Caco-2 (cell line): ENCODE measurements around the gene SLCO4A1. TPM values are rescaled to one million over a fixed set of nuclear protein-coding genes. Genes with fewer than 3 reads are reported as not detected.

ENCODE experiments used
- BruUV-seq: library from RNA; stranded (reverse); fragments of 400-500 nt; replicated peaks from 2 replicates; lab custom pipeline; 2021; lab: Mats Ljungman, UMichigan
- CTCF ChIA-PET: fragments of 300-600 bp; sonication (Branson Sonifier 250); formaldehyde crosslinking; loops from one replicate; lab custom pipeline; 2022; ENCODE audit warnings: antibody characterized with exemption; lab: Charles Lee
- POLR2A ChIA-PET: fragments of 300-600 bp; sonication (Branson Sonifier 250); formaldehyde crosslinking; loops from one replicate; lab custom pipeline; 2022; ENCODE audit warnings: antibody characterized with exemption; lab: Charles Lee
- DNase-seq, 2 experiments: peaks; one replicate each; pipeline versions ENCODE4 v3.0.0 to v3.0.0-alpha.2; 2020 to 2022
- H3K27me3 ChIP-seq: replicated peaks from 2 replicates; pipeline ENCODE4 v1.6.0; 2011; ENCODE audit warnings: low read length; ENCODE audit not compliant: control insufficient read depth, insufficient read depth
- H3K36me3 ChIP-seq: 2 replicates; pipeline ENCODE4 v1.5.1; 2011; ENCODE audit warnings: low read length; ENCODE audit not compliant: control insufficient read depth, insufficient read depth
- H3K4me1 ChIP-seq: fragments of 250-450 bp; sonication (Bioruptor Pico); 2 replicates; pipeline ENCODE4 v1.5.1; 2020; ENCODE audit warnings: mild to moderate bottlenecking
- H3K4me3 ChIP-seq: 2 replicates; pipeline ENCODE4 v1.5.1; 2011; ENCODE audit warnings: low read depth, mild to moderate bottlenecking, control low read depth, low read length
- H3K9me3 ChIP-seq: fragments of 250-450 bp; sonication (Bioruptor Pico); 2 replicates; pipeline ENCODE4 v1.5.1; 2020; ENCODE audit warnings: mild to moderate bottlenecking, moderate library complexity
- H3K27ac Mint-ChIP-seq: one replicate; pipeline ENCODE4 v1.8.0; 2022; ENCODE audit warnings: mixed read lengths; ENCODE audit not compliant: unreplicated experiment
- H3K27me3 Mint-ChIP-seq: one replicate; pipeline ENCODE4 v1.8.0; 2022; ENCODE audit warnings: mixed read lengths; ENCODE audit not compliant: insufficient read depth, unreplicated experiment
- H3K36me3 Mint-ChIP-seq: one replicate; pipeline ENCODE4 v1.8.0; 2022; ENCODE audit warnings: mild to moderate bottlenecking, mixed read lengths; ENCODE audit not compliant: insufficient read depth, unreplicated experiment
- H3K4me1 Mint-ChIP-seq: one replicate; pipeline ENCODE4 v1.8.0; 2022; ENCODE audit warnings: low read depth, mixed read lengths; ENCODE audit not compliant: unreplicated experiment
- H3K4me3 Mint-ChIP-seq: one replicate; pipeline ENCODE4 v1.8.0; 2022; ENCODE audit warnings: mild to moderate bottlenecking, moderate library complexity, mixed read lengths; ENCODE audit not compliant: unreplicated experiment
- H3K9me3 Mint-ChIP-seq: one replicate; pipeline ENCODE4 v1.8.0; 2022; ENCODE audit warnings: mixed read lengths; ENCODE audit not compliant: unreplicated experiment
- intact Hi-C: fragments of 100-400 bp; cut with micrococcal nuclease; formaldehyde crosslinking; loops from one replicate; pipeline ENCODE4 v1.10.0; 2022; ENCODE audit not compliant: unreplicated experiment
- total RNA-seq: library from RNA; stranded (reverse); gene quantifications from 2 replicates; pipeline ENCODE4 v1.2.3, GENCODE V29; 2022
- TF ChIP-seq, protein P1 (sequence below), 2 experiments: fragments of 200-600 bp in 1 of 2; IDR thresholded peaks; 1 replicate in 1 of 2; 2 replicates in 1 of 2; pipeline versions ENCODE4 v1.5.1 to v1.8.0; 2011 to 2022; ENCODE audit warnings: antibody characterized with exemption in 1 of 2, control low read depth in 1 of 2, inconsistent platforms in 1 of 2, low read depth in 1 of 2, low read length in 1 of 2, mild to moderate bottlenecking in 1 of 2, moderate library complexity in 1 of 2; ENCODE audit not compliant: insufficient read depth in 1 of 2, severe bottlenecking in 1 of 2, unreplicated experiment in 1 of 2

The SLCO4A1 gene
- total RNA-seq, 1 experiment from 2014 or later: 18.7 TPM

DNA sequence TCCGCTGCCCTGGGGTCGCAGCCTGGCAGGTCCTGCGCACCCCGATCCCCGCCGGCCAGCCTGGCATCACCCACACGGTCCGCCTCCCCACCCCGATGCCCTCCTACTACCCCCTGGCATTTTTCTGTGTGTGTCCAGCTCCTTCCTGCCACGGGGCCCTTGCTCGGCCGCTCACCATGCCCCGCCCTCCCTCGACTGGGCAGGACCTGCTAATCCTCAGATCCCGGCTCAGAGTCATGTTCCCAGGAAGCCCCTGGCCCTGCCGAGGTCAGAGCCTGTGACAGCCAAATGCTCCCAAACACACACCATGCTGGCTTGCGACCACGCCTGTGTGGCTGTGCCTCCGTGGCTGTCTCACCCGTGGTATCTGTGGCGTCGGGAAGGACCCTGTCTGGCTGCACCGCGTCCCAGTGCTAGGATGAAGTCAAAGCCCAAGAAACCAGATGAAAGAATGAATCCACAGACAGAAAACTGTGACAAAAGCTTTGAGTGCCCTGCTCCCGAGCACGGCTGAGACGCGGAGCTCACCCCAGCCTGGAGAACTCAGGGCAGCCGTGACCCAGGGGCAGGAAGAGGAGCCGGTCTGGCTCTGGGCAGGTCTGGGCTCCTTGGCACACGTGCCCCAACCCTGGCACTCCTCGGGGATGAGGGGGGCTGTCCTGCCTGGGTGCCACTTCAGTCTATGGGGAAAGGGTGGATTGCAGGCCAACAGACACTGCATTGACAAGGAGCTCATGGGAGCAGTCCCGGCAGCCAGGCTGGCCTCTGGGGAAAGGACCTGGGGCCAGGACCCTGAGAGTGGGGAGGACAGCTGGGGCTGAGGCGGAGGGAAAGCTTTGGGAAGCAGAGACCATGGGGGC, 20.8 kb upstream of the SLCO4A1 start:
- Mint-ChIP-seq H3K27ac (peak overlapping the region; percentile 56), H3K27me3 (no peaks in the 10 kb centered on the region), H3K9me3 (no peaks in the 10 kb centered on the region), H3K4me3 (no peak overlapping the region), H3K4me1 (peaks cover 26% of the 10 kb centered on the region), H3K36me3 (peaks cover 7% of the 10 kb centered on the region)
- ChIA-PET POLR2A (no interaction called here), CTCF (no interaction called here)
- intact Hi-C loops: no loop called here
- Histone ChIP-seq H3K9me3 (no peaks in the 10 kb centered on the region), H3K4me1 (peaks cover 38% of the 10 kb centered on the region), H3K4me3 (no peak overlapping the region), H3K36me3 (no peaks in the 10 kb centered on the region), H3K27me3 (no peaks in the 10 kb centered on the region)
- TF ChIP-seq, protein P1, sequence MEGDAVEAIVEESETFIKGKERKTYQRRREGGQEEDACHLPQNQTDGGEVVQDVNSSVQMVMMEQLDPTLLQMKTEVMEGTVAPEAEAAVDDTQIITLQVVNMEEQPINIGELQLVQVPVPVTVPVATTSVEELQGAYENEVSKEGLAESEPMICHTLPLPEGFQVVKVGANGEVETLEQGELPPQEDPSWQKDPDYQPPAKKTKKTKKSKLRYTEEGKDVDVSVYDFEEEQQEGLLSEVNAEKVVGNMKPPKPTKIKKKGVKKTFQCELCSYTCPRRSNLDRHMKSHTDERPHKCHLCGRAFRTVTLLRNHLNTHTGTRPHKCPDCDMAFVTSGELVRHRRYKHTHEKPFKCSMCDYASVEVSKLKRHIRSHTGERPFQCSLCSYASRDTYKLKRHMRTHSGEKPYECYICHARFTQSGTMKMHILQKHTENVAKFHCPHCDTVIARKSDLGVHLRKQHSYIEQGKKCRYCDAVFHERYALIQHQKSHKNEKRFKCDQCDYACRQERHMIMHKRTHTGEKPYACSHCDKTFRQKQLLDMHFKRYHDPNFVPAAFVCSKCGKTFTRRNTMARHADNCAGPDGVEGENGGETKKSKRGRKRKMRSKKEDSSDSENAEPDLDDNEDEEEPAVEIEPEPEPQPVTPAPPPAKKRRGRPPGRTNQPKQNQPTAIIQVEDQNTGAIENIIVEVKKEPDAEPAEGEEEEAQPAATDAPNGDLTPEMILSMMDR (IDR thresholded peaks at IDR 0.05; ENCODE audit: insufficient read depth in 1 of 2, low read depth in 1 of 2, low read length in 1 of 2, severe bottlenecking in 1 of 2, unreplicated experiment in 1 of 2): no peak
- BruUV-seq: no TSS peak
- no peak for DNase-seq

DNA sequence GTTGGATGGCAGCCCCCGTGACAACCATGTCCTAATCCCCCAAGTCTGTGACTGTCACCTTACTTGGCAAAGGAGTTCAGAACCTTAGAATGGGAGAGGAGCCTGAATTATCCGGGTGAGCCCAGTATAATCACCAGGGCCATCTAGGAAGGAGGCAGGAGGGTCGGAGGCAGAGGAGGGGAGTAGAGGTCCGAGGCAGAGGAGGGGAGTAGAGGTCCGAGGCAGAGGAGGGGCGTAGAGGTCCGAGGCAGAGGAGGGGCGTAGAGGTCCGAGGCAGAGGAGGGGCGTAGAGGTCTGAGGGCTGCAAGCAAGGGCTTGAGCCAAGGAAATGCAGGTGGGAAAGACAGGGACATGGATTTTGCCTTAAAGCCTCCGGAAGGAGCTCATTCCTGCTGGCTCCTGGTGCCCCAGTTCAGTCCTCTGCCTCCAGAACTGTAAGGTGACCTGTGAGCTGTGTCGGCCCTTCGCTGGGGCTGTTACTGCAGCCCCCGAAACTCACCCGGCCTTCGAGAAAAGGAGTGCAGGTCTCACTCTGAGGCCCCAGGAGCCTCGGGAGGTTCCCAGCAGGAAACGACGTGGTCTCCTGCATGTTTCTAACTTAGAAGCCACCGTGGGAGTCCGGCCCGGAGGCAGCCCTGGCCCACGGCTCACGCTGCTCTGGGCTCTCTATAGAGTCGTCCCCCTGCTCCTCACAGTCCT, 20.0 kb upstream of the SLCO4A1 start:
- no peaks in the 10 kb centered on the region for H3K9me3 Mint-ChIP-seq
- no peaks in the 10 kb centered on the region for H3K27me3 Mint-ChIP-seq
- peaks cover 19% of the 10 kb centered on the region for H3K4me1 Mint-ChIP-seq
- H3K4me3 Mint-ChIP-seq: no peak overlapping the region
- peak overlapping the region; percentile 56 for H3K27ac Mint-ChIP-seq
- intact Hi-C loops: no loop called here
- TF ChIP-seq, protein P1 (IDR thresholded peaks at IDR 0.05; ENCODE audit: insufficient read depth in 1 of 2, low read depth in 1 of 2, low read length in 1 of 2, severe bottlenecking in 1 of 2, unreplicated experiment in 1 of 2): no peak
- CTCF ChIA-PET: interaction anchor here (0.5 to 0.6 kb wide), 2 partner anchors 172 to 1480 kb away, joined by 3 to 4 read pairs; no protein-coding TSS in a partner anchor
- POLR2A ChIA-PET: no interaction called here
- no peak for DNase-seq
- peaks cover 7% of the 10 kb centered on the region for H3K36me3 Mint-ChIP-seq
- Histone ChIP-seq H3K4me1 (peaks cover 30% of the 10 kb centered on the region), H3K9me3 (no peaks in the 10 kb centered on the region), H3K36me3 (no peaks in the 10 kb centered on the region), H3K4me3 (no peak overlapping the region), H3K27me3 (no peaks in the 10 kb centered on the region)
- no TSS peak for BruUV-seq

DNA sequence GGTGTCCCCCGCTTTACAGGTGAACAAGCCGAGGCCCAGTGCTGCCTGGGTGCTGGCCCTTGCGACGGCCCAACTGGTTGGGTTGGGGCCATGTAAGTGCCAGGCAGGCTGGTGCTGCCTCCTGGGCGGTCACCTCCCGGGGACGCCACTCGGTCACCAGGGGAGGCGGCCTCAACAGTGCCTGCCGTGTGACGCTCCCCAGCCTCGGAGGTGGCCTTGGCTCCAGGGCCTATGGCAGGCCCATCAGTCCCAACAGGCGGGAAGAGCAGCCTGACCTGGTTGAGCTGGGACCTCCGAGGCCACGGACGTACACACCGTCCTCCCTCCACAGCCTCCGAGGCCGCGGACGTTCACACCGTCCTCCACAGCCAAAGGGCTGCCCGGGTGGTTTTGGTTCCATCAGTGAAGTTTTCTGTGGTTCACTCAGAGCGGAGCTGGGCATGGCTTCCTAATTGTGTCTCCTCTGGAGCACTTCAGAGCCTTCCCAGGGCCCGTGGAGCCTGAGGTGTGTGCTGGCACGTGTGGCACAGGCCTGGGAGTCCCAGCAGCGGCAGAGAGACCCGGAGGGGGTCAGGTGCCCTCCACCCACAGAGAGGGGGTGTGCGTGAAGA, 19.3 kb upstream of the SLCO4A1 start:
- Mint-ChIP-seq H3K4me3 (peak overlapping the region; percentile 61), H3K36me3 (peaks cover 7% of the 10 kb centered on the region), H3K27me3 (no peaks in the 10 kb centered on the region), H3K27ac (peak overlapping the region; percentile 80), H3K4me1 (peaks cover 19% of the 10 kb centered on the region), H3K9me3 (no peaks in the 10 kb centered on the region)
- no peaks in the 10 kb centered on the region for H3K27me3 ChIP-seq
- BruUV-seq: no TSS peak
- no peaks in the 10 kb centered on the region for H3K36me3 ChIP-seq
- H3K9me3 ChIP-seq: no peaks in the 10 kb centered on the region
- no peak overlapping the region for H3K4me3 ChIP-seq
- ChIA-PET POLR2A (interaction anchor here (0.6 to 1.0 kb wide), 5 partner anchors 19 to 255 kb away, joined by 3 to 16 read pairs (median 3); partner anchors contain the start of genes MRGBP and SLCO4A1), CTCF (interaction anchor here (0.5 to 1.4 kb wide), 16 partner anchors 14 to 1479 kb away, joined by 3 to 8 read pairs (median 3); no protein-coding TSS in a partner anchor)
- H3K4me1 ChIP-seq: peaks cover 29% of the 10 kb centered on the region
- intact Hi-C loops: no loop called here
- no peak for DNase-seq
- TF ChIP-seq, protein P1 (IDR thresholded peaks at IDR 0.05; ENCODE audit: insufficient read depth in 1 of 2, low read depth in 1 of 2, low read length in 1 of 2, severe bottlenecking in 1 of 2, unreplicated experiment in 1 of 2): no peak
